WTC11 (cell line): ENCODE data around the gene ANXA5.

Experiments
- ESRRA ChIP-seq: sonication (generic); formaldehyde crosslinking; IDR thresholded peaks from 2 replicates; pipeline ENCODE4 v1.8.1; 2022; ENCODE audit warnings: mild to moderate bottlenecking, missing genetic modification reagents, borderline replicate concordance
- FOXK1 ChIP-seq: sonication (generic); formaldehyde crosslinking; IDR thresholded peaks from 2 replicates; pipeline ENCODE4 v1.8.0; 2022; ENCODE audit warnings: mild to moderate bottlenecking, moderate library complexity, missing genetic modification reagents
- IRF2 ChIP-seq: sonication (generic); formaldehyde crosslinking; IDR thresholded peaks from 2 replicates; pipeline ENCODE4 v1.8.0; 2022; ENCODE audit warnings: low read depth, missing genetic modification reagents, borderline replicate concordance
- NFYB ChIP-seq: sonication (generic); formaldehyde crosslinking; conservative IDR thresholded peaks from 2 replicates; pipeline ENCODE4 v1.8.0; 2022; ENCODE audit warnings: low read depth, missing genetic modification reagents
- NR2C2 ChIP-seq: sonication (generic); formaldehyde crosslinking; IDR thresholded peaks from 2 replicates; pipeline ENCODE4 v1.8.0; 2022; ENCODE audit warnings: mild to moderate bottlenecking, missing genetic modification reagents
- TF ChIP-seq, protein P1 (sequence below): fragments of 200-600 bp; IDR thresholded peaks from 2 replicates; pipeline ENCODE4 v1.8.0; 2022; ENCODE audit warnings: antibody characterized with exemption
- TF ChIP-seq, protein P2 (sequence below): sonication (generic); formaldehyde crosslinking; IDR thresholded peaks from 2 replicates; pipeline ENCODE4 v1.8.1; 2022; ENCODE audit warnings: mild to moderate bottlenecking, moderate library complexity, missing genetic modification reagents
- TF ChIP-seq, protein P3 (sequence below): sonication (generic); formaldehyde crosslinking; IDR thresholded peaks from 2 replicates; pipeline ENCODE4 v1.8.0; 2022; ENCODE audit warnings: mild to moderate bottlenecking, missing genetic modification reagents

DNA sequence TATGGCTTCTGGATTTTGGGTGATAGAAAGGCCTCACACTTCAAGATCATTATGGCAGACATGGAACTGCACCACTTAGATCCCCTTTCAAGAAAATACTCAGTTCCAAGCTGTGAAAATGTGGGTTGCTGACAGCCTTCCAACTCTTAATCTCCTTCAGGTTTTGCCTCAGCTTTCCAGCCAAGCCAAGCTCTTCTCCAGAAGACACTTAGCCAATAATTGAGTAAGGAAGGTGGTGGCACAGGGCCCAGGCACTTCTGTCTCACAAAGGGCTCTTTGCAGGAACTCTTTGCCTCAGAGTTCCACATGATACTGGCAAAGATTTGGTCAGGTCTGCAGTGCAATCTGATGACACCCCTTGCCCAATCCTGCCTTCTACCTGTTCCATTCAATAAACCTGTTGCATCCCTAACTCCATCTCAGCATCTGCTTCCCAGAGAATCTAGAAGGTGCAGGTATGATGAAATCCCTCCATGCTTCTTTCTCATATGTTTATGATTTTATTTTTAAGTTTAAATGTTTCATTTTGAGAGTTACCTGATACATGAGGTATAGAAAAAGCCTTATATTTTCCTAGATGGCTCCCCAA lies 30.6 kb downstream of the ANXA5 start:
- TF ChIP-seq FOXK1 (CRISPR knock-in tag) (no peak), ESRRA (CRISPR knock-in tag) (no peak), NR2C2 (no peak), IRF2 (CRISPR knock-in tag) (no peak), NFYB (CRISPR knock-in tag) (no peak)
- TF ChIP-seq, protein P1, sequence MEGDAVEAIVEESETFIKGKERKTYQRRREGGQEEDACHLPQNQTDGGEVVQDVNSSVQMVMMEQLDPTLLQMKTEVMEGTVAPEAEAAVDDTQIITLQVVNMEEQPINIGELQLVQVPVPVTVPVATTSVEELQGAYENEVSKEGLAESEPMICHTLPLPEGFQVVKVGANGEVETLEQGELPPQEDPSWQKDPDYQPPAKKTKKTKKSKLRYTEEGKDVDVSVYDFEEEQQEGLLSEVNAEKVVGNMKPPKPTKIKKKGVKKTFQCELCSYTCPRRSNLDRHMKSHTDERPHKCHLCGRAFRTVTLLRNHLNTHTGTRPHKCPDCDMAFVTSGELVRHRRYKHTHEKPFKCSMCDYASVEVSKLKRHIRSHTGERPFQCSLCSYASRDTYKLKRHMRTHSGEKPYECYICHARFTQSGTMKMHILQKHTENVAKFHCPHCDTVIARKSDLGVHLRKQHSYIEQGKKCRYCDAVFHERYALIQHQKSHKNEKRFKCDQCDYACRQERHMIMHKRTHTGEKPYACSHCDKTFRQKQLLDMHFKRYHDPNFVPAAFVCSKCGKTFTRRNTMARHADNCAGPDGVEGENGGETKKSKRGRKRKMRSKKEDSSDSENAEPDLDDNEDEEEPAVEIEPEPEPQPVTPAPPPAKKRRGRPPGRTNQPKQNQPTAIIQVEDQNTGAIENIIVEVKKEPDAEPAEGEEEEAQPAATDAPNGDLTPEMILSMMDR: no peak
- TF ChIP-seq, protein P2, sequence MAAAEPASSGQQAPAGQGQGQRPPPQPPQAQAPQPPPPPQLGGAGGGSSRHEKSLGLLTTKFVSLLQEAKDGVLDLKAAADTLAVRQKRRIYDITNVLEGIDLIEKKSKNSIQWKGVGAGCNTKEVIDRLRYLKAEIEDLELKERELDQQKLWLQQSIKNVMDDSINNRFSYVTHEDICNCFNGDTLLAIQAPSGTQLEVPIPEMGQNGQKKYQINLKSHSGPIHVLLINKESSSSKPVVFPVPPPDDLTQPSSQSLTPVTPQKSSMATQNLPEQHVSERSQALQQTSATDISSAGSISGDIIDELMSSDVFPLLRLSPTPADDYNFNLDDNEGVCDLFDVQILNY (CRISPR knock-in tag): no peak
- TF ChIP-seq, protein P3, sequence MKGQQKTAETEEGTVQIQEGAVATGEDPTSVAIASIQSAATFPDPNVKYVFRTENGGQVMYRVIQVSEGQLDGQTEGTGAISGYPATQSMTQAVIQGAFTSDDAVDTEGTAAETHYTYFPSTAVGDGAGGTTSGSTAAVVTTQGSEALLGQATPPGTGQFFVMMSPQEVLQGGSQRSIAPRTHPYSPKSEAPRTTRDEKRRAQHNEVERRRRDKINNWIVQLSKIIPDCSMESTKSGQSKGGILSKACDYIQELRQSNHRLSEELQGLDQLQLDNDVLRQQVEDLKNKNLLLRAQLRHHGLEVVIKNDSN (CRISPR knock-in tag): no peak
